NCI-H128 (cell line): Measurements from ENCODE around the gene NLRX1.
A peak's percentile ranks its signal among the peaks of the same experiment; 100 is the strongest.
"Not testable (repeated sequence)": the region's sequence is repeated elsewhere in the genome, so short reads cannot be mapped to it uniquely, and the experiment has no call there.

ENCODE experiments used
- DNase-seq: peaks from one replicate; lab custom pipeline; 2025; ENCODE audit not compliant: unreplicated experiment; lab: John Stamatoyannopoulos, UW

Gene NLRX1

GRCh38 chr11:119206511-119207414 is 38.2 kb downstream of the NLRX1 start:
- DNase-seq = no peak

- DNase-seq = no peak
Measured at GRCh38 chr11:119207415-119207960, 39.0 kb downstream of the NLRX1 start.

- DNase-seq = no peak
Measured at GRCh38 chr11:119209186-119209585, 40.7 kb downstream of the NLRX1 start.

GRCh38 chr11:119210050-119210449 is 41.5 kb downstream of the NLRX1 start:
- no peak for DNase-seq

- DNase-seq = no peak
Measured at GRCh38 chr11:119218141-119218878, 49.8 kb downstream of the NLRX1 start.

DNA sequence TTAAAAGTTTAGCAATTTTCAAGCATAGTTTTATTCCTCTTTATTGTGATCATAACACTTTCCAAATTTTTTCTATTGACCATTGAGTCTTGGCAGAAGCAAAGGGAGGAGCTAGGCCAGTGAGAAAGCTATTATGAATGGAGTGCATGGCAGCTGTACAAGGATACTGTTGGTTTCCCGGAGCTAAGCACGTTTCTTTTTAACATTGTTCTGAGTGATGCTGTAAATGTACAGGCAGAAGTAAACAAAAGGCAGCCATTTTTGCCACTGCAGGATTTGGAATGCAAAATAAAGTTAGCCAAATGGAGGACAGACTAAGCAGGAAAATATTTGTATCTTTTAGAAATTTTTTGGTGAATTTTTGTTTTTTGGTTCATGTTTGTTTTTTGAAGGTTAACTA is 53.8 kb downstream of the NLRX1 start:
- peak; percentile 7 for DNase-seq

- DNase-seq = no peak
Measured at GRCh38 chr11:119222891-119223290, 54.4 kb downstream of the NLRX1 start.

DNA sequence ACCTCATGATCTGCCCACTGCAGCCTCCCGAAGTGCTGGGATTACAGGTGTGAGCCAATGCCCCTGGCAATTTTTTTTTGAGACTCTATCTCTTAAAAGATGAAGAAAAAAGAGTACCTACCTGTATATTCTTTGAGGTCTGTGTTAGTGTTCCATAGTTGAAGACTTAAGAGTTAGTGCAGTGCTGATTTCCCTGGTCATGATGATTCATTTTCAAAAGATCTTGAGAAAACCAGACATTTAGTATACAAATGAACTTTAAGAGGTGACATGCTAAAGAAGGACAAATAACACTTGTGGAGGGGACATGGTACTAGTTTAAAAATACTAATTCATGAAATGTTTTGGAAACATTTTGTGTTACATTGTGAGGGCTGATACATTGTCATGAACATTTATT is 55.3 kb downstream of the NLRX1 start:
- DNase-seq = no peak

- DNase-seq = not testable (repeated sequence)
Measured at GRCh38 chr11:119228535-119229287, 60.2 kb downstream of the NLRX1 start.

GRCh38 chr11:119229288-119229672 is 60.8 kb downstream of the NLRX1 start:
- no peak for DNase-seq

GRCh38 chr11:119229741-119230140 is 61.2 kb downstream of the NLRX1 start:
- no peak for DNase-seq
